Stimulated activated CD4-positive, alpha-beta T cell treated with anti-CD3 and anti-CD28 coated beads, Interleukin-4, amount 100 ng/mL, for 1 hour (primary cell): ENCODE results near the gene LARGE1.

ENCODE experiments used
- DNase-seq: peaks from one replicate; pipeline ENCODE4 v3.0.0-alpha.2; 2020

Gene LARGE1

DNA sequence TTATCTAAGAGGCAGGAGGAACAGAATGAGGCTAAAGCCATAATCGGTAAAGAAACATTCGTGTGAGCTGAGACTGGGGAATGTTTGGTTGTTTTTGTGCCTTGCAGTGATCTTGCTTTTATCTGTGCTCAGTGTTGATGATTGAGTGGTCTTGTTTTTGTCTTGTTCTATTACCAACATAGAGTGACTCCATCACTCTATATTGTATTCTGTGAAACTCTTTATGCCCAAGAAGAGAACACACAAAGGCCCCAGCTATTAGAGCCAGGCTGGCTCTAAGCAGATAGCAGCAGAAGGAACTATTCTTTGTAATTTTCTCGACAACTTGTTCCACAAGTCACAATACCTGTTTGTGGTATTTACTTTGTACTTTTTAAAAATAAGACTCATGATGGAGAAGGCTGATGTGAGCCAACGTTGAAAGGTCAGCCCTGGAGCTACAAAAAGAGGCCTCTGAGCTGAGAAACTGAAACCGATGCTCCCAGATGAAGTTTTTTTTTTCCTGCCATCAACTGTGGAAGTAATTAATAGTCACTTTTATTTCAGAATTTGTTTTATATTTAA, 68.4 kb downstream of the LARGE1 start:
- no peak for DNase-seq

GRCh38 chr22:33851240-33851639, 69.0 kb downstream of the LARGE1 start:
- no peak for DNase-seq

- DNase-seq, result no peak
These were observed 69.6 kb downstream of the LARGE1 start for GRCh38 chr22:33850724-33851123.

- no peak for DNase-seq
These were observed 70.1 kb downstream of the LARGE1 start for GRCh38 chr22:33850193-33850592.

GRCh38 chr22:33848251-33848650, 72.0 kb downstream of the LARGE1 start:
- no peak for DNase-seq

DNA sequence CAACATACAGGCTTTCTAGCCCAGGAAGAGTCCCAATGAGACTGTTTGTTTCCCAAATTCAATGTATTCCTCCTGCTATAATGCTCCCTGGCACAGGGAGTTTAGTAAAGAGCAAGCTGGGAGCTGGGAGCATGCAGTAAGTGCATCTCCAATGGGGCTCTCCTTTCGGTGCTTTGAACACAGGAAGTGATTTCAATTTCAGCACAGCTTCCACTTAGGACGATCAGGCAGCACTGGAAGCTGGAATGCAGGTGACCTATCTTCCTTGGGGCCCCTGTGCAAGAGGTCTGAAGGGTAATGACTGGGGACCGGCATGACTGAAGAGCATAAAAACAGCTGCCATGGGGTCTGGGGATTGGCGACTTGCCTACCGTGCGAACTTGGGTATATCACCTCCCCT, 76.0 kb downstream of the LARGE1 start:
- DNase-seq, result no peak

GRCh38 chr22:33842421-33843094, 77.7 kb downstream of the LARGE1 start:
- DNase-seq, result no peak

DNA sequence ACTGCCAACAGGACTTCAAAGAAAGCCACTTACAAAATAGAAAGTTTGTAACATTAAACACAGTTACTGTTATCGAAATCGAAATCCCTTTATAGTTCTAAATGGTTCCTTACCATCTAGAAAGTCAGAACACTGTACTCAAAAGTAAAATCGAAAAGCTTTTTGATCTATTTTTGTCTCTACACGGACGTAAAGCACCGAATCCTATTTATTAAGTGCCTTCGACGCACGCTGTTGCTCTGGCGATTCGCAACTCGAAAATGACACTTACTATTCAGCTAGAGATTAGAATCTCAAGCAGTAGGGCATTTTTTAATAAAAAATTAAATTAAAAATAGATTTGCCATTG, 78.3 kb downstream of the LARGE1 start:
- DNase-seq, result no peak

- no peak for DNase-seq
These were observed 78.8 kb downstream of the LARGE1 start for GRCh38 chr22:33841281-33842005.

GRCh38 chr22:33838644-33839043, 81.6 kb downstream of the LARGE1 start:
- no peak for DNase-seq

DNA sequence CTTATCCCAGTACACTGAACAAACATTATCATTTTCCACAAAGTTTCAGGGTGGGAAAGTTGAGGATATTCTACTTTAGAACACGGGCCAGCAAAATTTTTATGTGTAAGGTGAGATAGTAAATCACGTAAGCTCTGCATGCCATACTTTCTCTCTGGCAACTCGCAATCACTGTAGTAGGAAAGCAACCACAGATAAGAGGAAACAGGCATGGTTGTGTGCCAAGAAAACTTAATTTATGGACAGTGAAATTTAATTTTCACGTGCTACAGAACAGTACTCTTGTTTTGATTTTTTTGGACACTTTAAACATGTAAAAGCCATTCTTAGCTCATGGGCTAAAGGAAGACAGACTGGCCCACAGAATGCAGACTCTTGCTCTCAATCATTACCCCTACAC, 82.5 kb downstream of the LARGE1 start:
- DNase-seq, result no peak

- no peak for DNase-seq
These were observed 85.0 kb downstream of the LARGE1 start for GRCh38 chr22:33835265-33835664.

- DNase-seq, result no peak
These were observed 87.6 kb downstream of the LARGE1 start for GRCh38 chr22:33832558-33833151.

DNA sequence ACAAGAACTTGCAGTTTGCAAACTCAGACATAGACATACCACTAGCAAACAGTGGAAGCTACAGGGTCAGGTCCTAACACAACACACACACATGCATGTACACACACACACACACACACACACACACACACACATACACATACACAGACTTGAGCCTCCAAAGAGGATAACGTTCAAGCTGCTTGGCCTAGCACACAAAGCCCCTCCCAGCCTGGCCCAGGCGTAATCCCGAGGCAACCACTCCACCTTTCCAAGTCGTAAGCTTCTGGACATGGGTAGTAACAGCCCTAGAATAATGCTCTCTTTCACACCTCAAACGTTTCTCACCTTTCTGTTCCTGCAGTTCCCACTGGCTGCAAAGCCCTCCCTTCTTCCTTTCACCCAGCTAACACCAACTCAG, 88.6 kb downstream of the LARGE1 start:
- DNase-seq, result no peak

DNA sequence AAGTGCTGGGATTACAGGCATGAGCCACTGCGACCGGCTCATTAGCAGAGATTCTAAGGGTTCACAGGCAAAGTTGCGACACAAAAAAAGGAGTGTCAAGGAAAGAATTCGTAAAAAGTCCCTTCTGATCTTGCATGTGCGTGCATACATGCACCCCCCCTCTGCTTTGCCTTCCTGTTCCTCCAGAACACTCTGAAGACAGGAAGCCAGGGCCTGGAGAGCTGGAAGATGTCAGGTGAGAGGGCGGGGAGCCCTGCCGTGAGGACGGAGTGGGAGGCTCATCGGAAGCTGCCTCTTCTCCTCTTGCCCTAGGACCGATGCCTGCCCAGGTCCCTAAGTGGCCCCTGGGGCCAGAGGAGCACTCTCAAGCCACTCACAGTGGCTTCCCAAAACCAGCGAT, 89.1 kb downstream of the LARGE1 start:
- no peak for DNase-seq

GRCh38 chr22:33829546-33830280, 90.6 kb downstream of the LARGE1 start:
- DNase-seq, result no peak

- no peak for DNase-seq
These were observed 92.0 kb downstream of the LARGE1 start for GRCh38 chr22:33828302-33828701.

DNA sequence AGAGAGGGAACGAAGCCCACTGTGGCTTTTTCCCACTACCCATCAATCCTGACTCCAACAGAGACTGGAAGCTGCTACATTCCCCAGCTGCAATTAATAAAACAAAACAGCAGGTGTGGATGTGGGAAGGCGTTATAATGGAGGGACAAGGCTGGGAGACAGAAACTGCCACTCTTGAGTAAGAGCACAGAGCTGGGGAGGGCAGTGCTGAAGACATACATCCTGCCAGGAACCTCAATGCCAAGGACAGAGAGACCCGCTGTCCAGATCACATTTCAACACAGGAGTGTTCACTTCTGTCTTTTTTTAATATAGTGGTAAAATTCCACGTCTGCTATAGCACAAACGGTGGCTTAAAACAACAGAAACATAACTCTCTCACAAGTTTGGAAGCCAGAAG, 94.5 kb downstream of the LARGE1 start:
- DNase-seq, result no peak

- DNase-seq, result no peak
These were observed 96.7 kb downstream of the LARGE1 start for GRCh38 chr22:33823552-33823951.

DNA sequence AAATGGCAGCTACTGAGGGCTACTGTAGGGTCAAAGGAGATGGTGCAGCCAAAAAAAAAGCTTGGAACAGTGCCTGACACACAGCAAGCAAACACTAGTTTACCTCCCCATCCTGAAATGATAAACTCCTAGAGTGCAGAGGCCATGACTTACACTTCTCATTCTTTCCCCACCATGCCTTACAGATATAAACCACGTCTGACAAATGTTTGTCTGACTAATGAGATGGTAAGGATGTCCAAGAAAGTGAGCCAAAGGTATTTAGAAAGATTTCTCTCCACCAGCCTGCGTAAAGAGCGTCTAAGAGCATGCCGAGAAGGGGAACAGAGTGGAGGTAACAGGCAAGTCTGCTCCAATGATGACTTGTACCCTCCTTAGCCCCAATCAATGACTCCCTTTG, 99.0 kb downstream of the LARGE1 start:
- DNase-seq, result no peak

- no peak for DNase-seq
These were observed 100.5 kb downstream of the LARGE1 start for GRCh38 chr22:33819743-33820142.

- DNase-seq, result no peak
These were observed 102.7 kb downstream of the LARGE1 start for GRCh38 chr22:33817512-33818127.
